CD4-positive, alpha-beta T cell treated with Interleukin-2 at 100 ng/mL for 4 hours (primary cell): ENCODE results near the gene C11orf91.
"Not testable (repeated sequence)": the region's sequence is repeated elsewhere in the genome, so short reads cannot be mapped to it uniquely, and the experiment has no call there.

Source experiments
- DNase-seq: peaks from one replicate; pipeline ENCODE4 v3.0.0-alpha.2; 2020; ENCODE audit warnings: low spot score

C11orf91 gene

DNA sequence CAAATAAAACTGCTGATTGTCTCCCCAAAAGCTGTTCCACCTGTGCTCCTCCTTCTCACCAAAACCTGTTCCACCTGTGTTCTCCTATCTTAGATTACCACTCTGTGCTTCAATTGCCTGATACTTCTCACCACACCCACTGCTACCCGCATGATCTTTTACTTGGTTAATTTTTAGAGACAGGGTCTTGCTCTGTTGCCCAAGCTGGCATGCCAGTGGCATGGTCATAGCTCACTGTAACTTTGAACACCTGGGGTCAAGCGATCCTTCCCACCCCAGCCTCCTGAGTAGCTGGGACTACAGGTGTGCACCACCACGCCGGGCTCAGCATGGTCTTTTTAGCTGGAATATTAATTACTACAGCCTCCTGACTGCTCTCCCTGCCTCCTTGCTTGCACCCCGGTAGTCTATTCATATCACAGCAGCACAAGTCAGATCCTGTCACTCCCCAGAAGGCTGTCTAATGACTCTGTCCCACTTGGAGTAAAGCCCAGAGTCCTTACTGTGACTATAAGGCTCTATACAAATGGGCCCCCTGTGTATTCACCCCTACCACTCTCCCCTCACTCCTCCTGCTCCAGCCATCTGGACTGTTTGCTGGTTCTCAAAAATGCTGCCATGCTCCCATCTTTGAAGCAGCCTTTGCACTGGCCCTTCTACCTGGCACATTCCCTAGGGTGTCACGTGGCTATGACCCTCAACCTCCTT, 3.5 kb downstream of the C11orf91 start:
- no peak for DNase-seq

DNA sequence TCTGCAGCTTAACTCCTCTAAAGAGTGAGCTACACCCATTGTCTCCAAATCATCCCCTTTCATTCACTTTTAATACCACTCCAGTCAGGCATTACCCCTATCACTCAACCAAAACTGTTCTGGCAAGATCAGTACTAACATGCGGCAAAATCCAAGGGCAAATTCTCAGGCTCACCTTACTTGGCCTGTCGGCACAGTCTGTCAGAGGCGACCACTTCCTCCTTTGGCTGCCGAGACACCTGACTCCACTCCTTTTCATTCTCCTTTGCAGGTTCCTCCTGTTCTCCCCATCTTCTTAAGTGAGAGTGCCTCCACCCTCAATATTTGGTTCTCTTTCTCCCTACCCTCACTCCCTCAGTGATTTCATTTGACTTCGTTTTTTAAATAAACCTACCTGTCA, 4.2 kb downstream of the C11orf91 start:
- DNase-seq = no peak

DNA sequence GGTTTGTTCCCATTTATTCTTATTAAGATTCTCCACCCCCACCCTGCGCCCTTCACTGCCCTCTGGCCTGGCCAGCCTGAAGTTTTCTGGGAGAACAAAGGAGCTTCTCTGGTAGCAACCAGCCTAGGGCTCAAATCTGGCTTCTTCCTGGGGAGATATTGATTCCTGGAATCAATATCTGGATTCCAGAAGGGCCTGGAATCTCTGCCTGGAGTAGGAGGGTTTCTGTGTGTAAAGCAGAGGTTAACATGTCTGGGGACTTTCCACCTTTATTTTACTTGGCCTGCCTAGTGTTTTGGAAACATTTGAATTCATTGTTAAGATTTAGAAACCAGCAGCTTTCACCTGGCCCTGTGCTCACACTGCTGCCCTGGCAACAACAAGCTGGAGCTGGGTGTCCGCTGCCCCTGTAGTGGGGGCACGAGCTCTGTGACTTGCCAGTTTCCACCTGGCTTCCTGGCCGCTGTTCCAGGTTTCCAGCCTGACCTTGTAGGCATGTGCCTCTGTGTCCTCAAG, 5.5 kb downstream of the C11orf91 start:
- DNase-seq = no peak

DNA sequence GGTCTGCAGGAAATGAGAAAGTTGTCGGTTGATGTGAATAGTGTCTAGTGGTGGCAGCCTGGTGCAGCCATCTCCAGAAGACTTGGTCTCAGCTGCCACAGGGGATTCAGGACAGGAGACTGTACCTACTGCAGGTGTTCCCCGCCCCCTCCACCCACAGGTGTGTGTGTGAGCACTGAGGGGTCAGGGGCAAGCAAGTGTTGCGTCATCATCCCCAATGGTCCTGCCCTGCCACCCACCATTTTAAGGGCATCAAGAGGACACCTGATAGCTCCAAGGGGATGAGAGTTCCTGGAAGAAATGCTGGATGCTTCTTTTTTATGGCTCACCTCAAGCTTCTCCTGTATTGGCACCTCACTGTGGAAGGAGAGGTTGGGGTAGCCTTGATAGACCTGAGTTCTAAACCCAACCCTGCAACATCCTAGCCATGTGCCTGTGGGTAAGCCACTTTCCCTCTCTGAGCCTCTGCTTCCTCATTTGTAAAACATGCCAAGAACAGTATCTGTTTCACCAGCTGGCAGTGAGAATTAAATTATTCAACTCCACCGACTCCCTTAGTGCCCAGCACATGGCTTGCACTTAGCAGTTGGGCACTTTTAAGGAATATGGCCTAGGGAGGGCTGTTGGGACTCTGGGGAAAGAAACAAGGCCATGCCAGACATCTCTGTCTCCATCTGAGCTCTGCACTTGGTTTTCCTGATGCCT, 6.1 kb downstream of the C11orf91 start:
- DNase-seq = no peak

DNA sequence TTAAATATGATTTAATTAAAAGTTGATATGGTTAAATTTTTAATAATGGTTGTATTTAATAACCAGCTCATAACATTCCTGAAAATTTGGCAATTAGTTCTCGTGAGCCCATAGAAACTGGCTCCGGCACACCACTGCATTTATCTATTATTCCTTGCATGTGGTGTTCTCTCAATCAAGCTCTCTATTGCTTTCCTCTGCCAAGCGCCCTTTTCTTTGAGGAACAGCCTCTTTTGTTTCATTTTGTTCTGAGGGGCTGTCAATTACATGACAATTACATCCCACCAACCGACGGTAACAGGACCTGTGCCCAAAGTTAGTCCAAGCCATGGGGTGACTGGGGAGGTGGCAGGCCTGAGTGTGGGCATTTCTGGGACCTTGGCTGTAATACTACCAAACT, 8.1 kb downstream of the C11orf91 start:
- DNase-seq = no peak

DNA sequence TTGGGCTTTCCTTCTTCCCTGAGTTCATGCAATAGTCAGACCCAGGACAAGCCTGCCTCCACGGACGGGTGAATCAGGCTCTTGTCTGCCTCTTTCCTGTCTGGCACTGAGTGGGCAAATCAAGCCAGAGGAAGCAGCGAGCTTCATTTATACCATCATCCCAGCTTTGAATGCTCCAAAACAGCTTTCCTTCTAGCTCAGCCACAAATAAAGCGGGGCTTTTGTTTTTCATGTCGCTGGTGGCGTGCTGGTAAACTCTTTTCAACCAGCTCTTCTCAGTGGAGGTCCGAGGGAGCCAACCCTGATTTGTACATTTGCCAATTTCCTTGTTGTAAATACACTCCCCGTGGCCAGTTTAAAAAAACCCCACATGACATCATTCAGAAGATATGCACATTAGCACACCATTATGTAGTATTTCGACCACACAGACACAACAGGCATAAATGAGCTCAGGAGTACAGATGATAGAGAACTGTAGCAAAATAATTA, 8.6 kb downstream of the C11orf91 start:
- DNase-seq = no peak

DNA sequence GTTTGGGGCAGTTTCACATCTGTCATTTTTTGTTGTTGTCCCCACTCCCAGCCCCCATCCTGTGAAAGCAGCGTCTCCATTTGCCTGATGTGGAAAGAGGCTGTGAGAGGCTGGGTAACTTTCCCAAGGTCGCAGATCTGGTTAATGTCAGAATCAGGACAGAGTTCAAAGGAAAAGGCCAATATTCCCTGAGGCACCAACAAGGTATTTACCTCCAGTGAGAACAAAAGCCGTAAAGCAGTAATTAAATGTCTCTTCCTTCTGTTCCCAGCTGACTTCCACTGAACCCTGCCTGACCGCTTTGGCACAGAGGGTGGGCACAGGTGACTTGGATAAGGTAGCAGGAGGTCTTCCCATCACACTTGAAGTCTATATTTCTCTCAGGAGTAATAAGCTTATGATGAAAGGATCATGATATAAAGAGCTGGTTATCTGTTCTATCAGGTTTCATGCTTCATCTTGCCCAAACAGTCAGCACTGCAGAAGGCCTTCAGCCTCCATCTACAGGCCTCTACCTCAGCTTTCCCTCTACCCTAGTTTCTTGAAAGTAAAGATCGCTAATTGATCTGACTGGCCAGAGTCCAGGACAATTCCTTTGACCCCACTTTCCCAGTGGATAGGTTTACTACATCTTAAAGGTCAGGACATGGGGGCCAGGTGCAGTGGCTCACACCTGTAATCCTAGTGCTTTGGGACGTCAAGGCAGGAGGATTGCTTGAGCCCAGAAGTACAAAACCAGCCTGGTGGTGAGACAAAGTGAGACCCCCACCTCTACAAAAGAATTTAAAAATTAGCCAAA, 9.4 kb downstream of the C11orf91 start:
- DNase-seq = no peak

DNA sequence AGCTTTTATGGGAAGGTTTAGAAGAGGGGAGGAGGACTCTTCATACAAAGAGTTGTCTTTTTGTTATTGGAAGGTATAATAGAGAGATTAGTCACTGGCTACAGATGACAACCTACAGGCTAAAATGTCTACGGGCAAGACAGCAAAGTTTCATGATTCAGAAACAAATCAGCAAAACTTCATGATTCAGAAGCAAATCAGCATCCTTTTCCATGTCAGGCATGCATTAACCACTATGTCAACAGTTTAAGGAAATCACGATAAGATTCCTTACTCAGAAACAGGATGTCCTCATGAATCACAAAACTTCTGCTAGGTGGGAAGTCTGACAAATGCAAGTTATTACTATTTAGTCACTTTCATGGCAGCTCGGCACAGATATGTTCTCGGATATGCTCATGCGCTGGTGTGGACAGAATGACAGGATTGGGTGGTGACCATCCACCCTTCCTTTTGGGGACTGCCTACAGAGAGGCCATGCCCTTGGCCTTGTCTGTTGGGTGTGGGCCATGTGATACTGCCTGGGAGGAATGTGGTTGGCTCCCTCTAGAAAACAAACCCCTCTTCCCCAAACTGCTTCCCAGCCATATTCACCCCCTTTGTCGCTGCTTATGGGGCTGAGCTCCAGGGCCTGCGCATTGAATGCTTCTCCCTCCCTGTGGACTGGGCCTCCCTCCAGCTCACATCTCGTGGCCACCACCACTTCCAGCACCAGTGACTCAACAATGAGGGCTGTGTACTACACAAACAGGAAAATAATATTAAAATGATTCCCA, 10.1 kb downstream of the C11orf91 start:
- no peak for DNase-seq

DNA sequence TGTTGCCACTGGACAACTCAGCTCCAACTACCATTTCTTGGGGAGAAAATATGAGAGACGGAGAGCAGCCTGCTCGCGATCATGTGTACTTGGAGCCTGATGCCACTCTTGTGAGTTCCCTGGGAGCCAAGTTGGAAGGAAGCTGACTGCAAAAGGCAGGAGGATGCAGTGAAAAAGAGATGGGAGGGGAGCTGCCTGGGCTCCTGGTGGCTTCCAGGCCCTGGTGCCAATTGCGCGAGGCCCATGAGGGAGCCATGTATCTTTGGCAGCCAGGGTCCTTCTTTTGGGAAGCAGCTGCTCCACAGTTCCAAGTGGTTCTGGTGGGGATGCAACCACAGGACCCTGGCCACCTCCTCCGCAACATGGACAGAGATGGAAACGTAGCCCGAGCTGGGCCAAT, 11.1 kb downstream of the C11orf91 start:
- DNase-seq = no peak

DNA sequence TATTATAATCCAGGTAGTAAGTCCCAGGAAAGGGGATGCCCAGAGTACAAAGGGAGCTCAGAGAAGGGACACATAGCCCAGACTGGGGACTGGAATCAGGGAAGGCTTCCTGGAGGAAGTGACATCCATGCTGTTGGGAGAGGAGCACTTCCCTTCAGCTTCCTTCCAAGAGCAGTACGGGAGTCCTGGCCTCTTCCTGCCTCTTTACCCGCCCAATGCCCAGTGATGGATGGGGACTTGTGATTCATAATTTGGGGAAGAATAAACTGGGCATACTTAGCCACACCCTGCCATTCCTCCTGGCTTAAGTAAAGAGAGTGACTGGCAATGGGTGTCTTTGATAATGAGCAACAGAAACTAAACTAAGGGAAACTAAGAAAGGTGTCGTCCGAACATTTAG, 11.5 kb downstream of the C11orf91 start:
- no peak for DNase-seq

DNA sequence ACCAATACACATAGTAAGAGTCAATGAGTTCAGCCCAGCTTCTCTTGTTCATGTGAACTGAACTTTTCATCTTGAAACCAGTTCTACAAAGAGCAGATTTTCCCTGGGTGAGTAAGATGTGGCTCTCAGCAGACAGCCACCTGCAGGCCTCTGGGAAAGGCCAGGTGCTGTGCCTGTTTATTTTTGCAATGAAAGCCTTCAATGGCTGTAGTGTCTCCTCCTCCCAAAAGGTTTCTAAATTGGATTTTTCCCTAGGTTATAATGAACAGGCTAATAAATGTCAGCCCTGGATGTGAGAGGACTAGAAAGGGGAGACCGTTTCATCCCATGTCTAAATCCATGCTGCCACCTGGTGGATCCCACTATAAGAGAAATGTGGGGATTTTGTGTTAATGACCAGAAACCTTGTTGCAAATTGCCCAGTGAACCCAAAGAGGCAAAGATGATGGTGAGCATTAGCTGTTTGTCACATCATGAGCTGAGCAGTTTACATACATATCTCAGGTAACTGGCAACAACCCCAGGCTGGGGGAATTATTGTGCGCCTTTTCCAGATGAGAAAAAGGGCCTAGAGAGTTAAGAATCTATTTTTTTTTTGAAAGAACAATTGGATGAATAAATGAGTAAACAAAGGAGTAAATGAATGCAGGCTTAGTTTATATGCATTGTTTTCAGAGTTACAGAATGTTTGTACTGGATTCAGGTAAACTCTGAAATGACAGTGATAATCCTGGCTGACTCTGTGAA, 12.7 kb downstream of the C11orf91 start:
- no peak for DNase-seq

DNA sequence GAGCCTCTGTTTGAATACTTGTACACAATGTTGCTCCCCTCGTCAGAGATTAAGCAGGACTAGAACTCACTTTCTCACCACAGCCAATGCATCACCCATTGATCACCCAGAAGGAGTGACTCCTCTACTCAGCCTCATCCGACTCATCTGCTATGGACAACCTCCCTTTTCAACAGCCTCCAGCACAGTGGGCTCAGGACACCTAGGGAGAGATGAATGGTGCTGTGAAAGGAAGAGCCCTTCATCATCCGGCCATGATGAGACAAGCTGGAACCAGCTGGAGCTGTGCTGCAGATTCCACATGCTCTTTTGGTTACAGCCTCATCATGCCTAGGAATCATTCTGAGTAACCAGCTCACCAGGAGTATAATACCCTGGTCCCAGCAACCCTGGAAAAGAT, 15.5 kb downstream of the C11orf91 start:
- no peak for DNase-seq

DNA sequence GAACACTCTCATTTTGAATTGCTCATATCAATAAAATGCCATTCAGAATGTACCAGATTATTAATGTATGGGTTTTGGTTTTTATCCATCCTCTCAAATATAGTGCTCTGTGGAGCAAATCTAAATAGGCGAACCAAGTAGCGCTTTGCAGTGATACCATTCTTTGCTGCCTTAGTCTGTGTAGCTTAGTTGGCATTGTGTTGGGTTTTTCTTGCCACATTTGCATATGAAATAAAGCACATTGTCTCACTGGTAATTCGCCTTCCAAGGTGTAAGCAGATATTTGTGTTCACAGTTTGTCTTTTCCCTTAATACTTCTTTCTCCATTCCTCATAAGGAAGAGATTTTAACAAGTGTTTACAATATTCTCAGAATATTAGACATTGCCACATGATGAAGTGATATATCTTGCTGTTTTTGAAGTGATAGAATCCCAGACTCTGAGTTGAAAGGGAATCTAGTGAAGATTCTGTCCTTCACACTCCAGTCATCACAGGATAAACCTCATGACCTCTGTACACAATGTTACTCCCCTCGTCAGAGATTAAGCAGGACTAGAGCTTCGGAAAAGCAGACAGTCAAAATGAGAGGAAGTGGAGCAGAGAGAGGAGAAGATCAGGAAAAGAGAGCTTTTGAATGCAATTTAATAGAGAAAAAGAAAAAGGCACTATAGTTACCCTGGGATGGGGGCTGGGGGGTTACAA, 16.5 kb downstream of the C11orf91 start:
- DNase-seq = no peak

DNA sequence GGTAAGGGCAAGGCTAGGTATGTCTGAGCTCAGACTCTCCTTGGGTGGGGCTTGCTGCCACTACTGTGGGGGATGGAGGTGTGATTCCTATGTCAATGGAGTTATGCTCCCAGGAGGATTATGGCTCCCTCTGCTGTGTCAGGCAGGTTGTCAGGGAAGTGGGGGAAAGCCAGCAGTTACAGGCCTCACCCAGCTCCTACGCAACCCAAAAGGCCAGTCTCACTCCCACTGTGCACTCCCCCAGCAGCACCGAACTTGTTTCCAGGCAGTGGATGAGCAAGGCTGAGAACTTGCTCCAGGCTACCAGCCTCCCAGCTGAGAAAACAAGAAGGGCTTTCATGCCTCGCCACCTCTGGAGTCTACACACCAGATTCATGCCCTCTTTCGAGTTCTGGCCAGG, 18.2 kb downstream of the C11orf91 start:
- DNase-seq = no peak

DNA sequence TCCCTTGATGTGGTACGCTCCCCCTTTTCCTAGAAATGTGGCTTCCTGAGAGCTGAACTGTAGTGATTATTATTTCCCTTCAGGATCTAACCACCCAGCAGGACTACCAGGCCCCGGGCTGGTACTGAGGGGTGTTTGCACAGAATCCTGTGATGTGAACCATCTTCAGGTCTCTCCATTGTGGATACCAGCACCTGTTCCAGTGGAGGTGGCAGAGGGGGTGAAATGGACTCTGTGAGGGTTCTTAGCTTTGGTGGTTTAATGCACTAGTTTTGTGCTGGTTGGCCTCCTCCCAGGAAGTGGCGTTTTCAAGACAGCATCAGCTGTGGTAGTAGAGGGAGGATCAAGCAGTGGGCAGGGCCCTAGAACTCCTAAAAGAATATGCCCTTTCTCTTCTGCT, 18.6 kb downstream of the C11orf91 start:
- DNase-seq = no peak

DNA sequence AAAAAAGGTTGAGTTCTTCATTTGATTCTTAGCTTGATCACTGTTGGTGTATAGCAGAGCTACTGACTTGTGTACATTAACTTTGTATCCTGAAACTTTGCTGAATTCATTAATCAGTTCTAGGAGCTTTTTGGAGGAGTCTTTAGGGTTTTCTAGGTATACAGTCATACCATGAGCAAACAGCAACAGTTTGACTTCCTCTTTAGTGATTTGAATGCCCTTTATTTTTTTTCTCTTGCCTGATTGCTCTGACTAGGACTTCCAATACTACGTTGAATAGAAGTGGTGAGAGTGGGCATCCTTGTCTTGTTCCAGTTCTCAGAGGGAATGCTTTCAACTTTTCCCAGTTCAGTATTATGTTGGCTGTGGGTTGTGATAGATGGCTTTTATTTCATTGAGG, 22.0 kb downstream of the C11orf91 start:
- not testable (repeated sequence) for DNase-seq

DNA sequence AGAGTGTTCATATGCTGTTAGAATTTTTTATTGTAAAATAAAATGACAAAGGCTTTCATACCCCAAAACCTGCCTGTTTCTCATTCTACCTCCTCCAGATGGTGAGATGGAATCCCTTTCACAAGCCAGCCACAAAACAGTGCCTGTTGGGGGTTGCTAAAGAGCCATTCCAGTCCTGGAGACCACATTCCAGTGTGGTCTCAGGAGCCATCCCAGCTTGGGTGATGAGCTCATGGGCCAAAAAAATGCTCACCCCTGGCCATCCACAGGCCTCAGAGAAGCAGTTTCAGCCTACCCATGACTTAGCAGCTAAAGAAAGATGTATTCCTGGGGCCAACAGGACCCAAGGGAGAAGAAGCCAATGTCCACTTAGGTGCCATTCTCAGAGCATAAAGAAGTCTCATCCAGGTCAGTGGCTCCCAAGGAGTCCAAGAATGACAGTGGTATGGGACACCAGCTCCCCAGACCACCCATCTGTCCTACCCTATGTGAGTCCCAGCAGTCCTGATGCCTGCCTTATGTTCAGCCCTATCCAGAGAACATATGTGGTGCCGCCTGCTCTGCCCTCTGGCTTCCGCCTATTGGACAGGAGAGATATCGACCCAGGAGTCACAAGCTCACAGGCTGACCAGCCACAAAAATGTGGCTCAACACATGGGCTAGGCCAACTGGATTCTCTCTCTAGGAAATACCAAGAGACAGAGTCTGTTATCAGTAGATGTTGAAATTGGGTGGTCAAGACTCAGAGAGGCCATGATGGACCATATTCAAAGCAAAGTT, 26.4 kb downstream of the C11orf91 start:
- no peak for DNase-seq

DNA sequence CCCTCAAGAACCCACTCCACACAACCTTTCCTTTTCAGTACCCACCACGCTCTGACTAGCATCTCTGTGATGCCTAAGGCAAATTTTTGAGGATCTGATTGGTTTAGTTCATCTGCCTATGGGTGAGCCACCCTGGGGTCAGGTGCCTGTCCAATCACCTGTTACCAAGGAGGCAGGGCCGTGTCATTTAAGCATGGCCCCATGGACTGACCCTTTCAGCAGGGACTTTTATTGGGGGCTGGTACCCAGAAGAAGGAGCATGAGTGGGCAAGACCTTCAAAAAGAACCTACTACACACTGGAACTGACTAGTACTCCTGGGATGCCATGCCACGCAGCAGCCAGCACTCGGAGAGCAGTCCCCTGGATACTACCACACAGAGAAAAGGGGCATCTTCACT, 28.4 kb downstream of the C11orf91 start:
- no peak for DNase-seq

DNA sequence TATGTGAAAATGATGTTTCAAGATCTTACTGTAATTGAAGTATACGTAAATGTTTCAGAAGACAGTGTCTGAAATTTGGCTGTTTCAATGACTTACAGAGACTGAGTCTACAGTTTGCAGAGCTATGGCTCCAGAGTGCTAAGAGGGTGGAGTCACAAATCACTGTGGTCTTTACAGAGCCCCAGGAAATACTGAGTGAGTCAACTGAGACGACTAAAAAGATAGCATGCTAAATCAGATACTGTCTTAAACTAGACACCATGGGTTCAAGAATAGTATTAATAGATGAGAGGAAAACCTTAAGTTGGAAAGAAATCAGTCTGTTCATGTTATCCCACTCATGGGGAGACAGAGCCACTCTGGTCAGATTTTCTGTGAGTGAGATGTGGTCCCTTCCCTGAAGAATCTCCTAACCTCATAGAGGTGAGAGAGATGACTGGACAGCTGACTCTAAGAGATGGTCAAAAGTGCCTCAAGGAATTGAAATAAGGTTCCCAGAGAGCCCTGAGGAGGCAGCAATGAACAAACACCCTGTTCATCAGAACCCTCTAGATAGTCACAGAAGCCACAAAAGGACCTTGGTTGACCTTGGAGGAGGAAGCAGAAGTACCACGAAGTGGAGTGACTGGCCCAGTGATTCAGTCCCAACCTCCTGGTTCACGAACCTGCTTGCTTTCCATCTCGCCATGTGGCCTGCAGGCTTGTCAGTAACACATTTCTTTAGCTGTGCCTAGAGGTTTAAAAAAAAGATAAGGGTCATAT, 30.2 kb downstream of the C11orf91 start:
- no peak for DNase-seq
